B cell (primary cell): ENCODE results near the gene PREX1. TPM values are rescaled to one million over a fixed set of nuclear protein-coding genes. Genes with fewer than 3 reads are reported as not detected.

ENCODE experiments used
- ATAC-seq: fragments of 200-7000 bp; cut with Tn5 transposase; one replicate; pipeline ENCODE4 v1.10.0; 2021; ENCODE audit warnings: low read depth, mild to moderate bottlenecking, moderate number of reproducible peaks, moderate library complexity
- CTCF ChIA-PET: fragments of 350-600 bp; sonication (Branson Sonifier 250); formaldehyde crosslinking; loops from one replicate; lab custom pipeline; 2021; ENCODE audit warnings: antibody characterized with exemption, inconsistent platforms; lab: Charles Lee
- POLR2A ChIA-PET: fragments of 350-600 bp; sonication (Branson Sonifier 250); formaldehyde crosslinking; loops from one replicate; lab custom pipeline; 2021; ENCODE audit warnings: antibody characterized with exemption; lab: Charles Lee
- DNase-seq: peaks from one replicate; pipeline ENCODE4 v3.0.0; 2013
- H2AFZ ChIP-seq: 2 replicates; pipeline ENCODE4 v1.6.1; 2012; ENCODE audit warnings: mild to moderate bottlenecking, low read depth, low read length; ENCODE audit not compliant: insufficient read depth, poor library complexity, severe bottlenecking
- H3K27ac ChIP-seq, 2 donors: 1 replicate in 1 of 2; 2 replicates in 1 of 2; pipeline ENCODE4 v1.5.1; 2012 to 2013; ENCODE audit warnings: low read length in 2 of 2, mild to moderate bottlenecking in 2 of 2, moderate library complexity in 1 of 2
- H3K27me3 ChIP-seq, 4 experiments: fragments of 200-600 bp in 1 of 4; sonication (generic) in 1 of 4; replicated peaks in 1 of 4; 1 replicate in 2 of 4; 2 replicates in 2 of 4; pipeline versions ENCODE4 v1.6.1 to v1.7.0; 2013 to 2016; ENCODE audit warnings: low read length in 3 of 4, mild to moderate bottlenecking in 2 of 4, mixed read lengths in 1 of 4, moderate library complexity in 1 of 4; ENCODE audit not compliant: insufficient read depth in 4 of 4, control insufficient read depth in 3 of 4; ENCODE audit errors: control extremely low read depth in 1 of 4
- H3K36me3 ChIP-seq, 2 experiments: replicated peaks in 1 of 2; 1 replicate in 1 of 2; 2 replicates in 1 of 2; pipeline versions ENCODE4 v1.6.1 to v1.7.1; 2013; ENCODE audit warnings: low read length in 1 of 2; ENCODE audit not compliant: insufficient read depth in 2 of 2, control insufficient read depth in 1 of 2; ENCODE audit errors: control extremely low read depth in 1 of 2, extremely low read depth in 1 of 2
- H3K4me1 ChIP-seq, 2 donors: fragments of 200-600 bp in 1 of 2; sonication (generic) in 1 of 2; 1 replicate in 1 of 2; 2 replicates in 1 of 2; pipeline versions ENCODE4 v1.5.1 to v1.6.1; 2013 to 2017; ENCODE audit warnings: low read length in 2 of 2; ENCODE audit not compliant: control insufficient read depth in 2 of 2, insufficient read depth in 2 of 2
- H3K4me2 ChIP-seq: replicated peaks from 2 replicates; pipeline ENCODE3; 2012; ENCODE audit warnings: mild to moderate bottlenecking, low read depth, low read length; ENCODE audit not compliant: poor library complexity, severe bottlenecking
- H3K4me3 ChIP-seq, 5 experiments: fragments of 200-600 bp in 1 of 5; sonication (generic) in 1 of 5; 1 replicate in 3 of 5; 2 replicates in 2 of 5; pipeline versions ENCODE4 v1.5.1 to v1.7.0; 2011 to 2016; ENCODE audit warnings: low read length in 4 of 5, mild to moderate bottlenecking in 4 of 5, low read depth in 2 of 5, control low read depth in 1 of 5, moderate library complexity in 1 of 5; ENCODE audit not compliant: insufficient read depth in 1 of 5; ENCODE audit errors: control extremely low read depth in 1 of 5, extremely low read depth in 1 of 5
- H3K79me2 ChIP-seq: fragments of 200-600 bp; sonication (generic); one replicate; pipeline ENCODE4 v1.6.0; 2016; ENCODE audit warnings: low read length; ENCODE audit not compliant: control insufficient read depth, insufficient read depth
- H3K9ac ChIP-seq: fragments of 200-600 bp; sonication (generic); 2 replicates; pipeline ENCODE4 v1.6.1; 2017; ENCODE audit warnings: mild to moderate bottlenecking, low read length, moderate library complexity
- H3K9me3 ChIP-seq, 3 donors: one replicate each; pipeline versions ENCODE4 v1.6.1 to v1.7.1; 2013; ENCODE audit warnings: low read length in 2 of 3; ENCODE audit not compliant: control insufficient read depth in 2 of 3, insufficient read depth in 1 of 3; ENCODE audit errors: control extremely low read depth in 1 of 3
- H4K20me1 ChIP-seq: 2 replicates; pipeline ENCODE4 v1.6.0; 2012; ENCODE audit warnings: mild to moderate bottlenecking, low read length; ENCODE audit not compliant: insufficient read depth, control insufficient read depth, poor library complexity, severe bottlenecking
- H3K27ac Mint-ChIP-seq: one replicate; pipeline ENCODE4 v1.8.0; 2021; ENCODE audit warnings: mixed read lengths
- H3K27me3 Mint-ChIP-seq: one replicate; pipeline ENCODE4 v1.8.0; 2021; ENCODE audit warnings: mixed read lengths
- H3K4me1 Mint-ChIP-seq: one replicate; pipeline ENCODE4 v1.8.0; 2021; ENCODE audit warnings: mixed read lengths
- H3K4me3 Mint-ChIP-seq: one replicate; pipeline ENCODE4 v1.8.0; 2021; ENCODE audit warnings: mixed read lengths
- H3K9me3 Mint-ChIP-seq: one replicate; pipeline ENCODE4 v1.8.0; 2022; ENCODE audit warnings: mixed read lengths; ENCODE audit not compliant: insufficient read depth
- EZH2 ChIP-seq: IDR thresholded peaks from 2 replicates; pipeline ENCODE4 v1.6.1; 2012; ENCODE audit warnings: borderline replicate concordance, low read depth, mild to moderate bottlenecking, moderate library complexity, low read length; ENCODE audit not compliant: insufficient read depth, poor library complexity, severe bottlenecking
- WGBS: methylation state at CpG from one replicate; pipeline ENCODE4 v1.1.5; 2013; ENCODE audit warnings: missing lambda C conversion rate; ENCODE audit not compliant: insufficient coverage; 5-methylcytosine and 5-hydroxymethylcytosine counted together
- intact Hi-C: fragments of 100-400 bp; cut with micrococcal nuclease; formaldehyde crosslinking; loops from one replicate; pipeline ENCODE4 v1.10.0; 2022
- polyA plus RNA-seq: library from polyadenylated mRNA; depleted of rRNA; stranded (reverse); fragments of >200 nt; gene quantifications from 2 replicates; pipeline ENCODE4 v1.2.3, GENCODE V29; 2012
- total RNA-seq, 2 donors: library from RNA; stranded (reverse); fragments of 120-200 nt in 1 of 2; gene quantifications; 1 replicate in 1 of 2; 2 replicates in 1 of 2; pipeline versions ENCODE4 v1.2.3 to v1.2.4, GENCODE V29; 2013 to 2022
- TF ChIP-seq, protein P1 (sequence below): fragments of 200-600 bp; IDR thresholded peaks from one replicate; pipeline ENCODE4 v1.8.0; 2022; ENCODE audit warnings: antibody characterized with exemption, mild to moderate bottlenecking

Gene PREX1
- total and polyA plus RNA-seq, 2 donors (not counting 1 experiment from before 2014, with no cell fraction given), result 79.1 to 99.4 TPM

DNA sequence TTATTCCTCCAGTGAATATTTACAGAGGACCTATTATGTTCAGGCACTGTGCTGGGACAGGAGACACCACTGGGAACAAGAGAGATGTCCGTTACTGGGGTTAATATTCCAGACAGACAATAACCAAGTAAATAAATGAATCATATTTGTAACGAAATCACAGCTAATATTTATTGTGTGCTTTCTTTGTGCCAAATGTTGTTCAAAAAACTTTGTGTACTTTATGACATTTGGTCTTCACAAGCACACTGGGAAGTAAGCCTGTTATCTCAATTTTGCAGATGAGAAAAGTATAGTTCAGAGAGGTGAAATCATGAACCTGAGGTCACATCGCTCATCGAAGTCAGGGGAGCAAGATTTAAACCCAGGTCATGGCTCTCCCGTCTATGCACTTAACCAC lies 36.5 kb upstream of the PREX1 start:
- no peaks in the 10 kb centered on the region for H3K27me3 Mint-ChIP-seq
- Histone ChIP-seq H3K4me1 (peaks cover 45 to 50% of the 10 kb centered on the region in 2 donors), H3K27ac (no peak overlapping the region), H3K9me3 (no peaks in the 10 kb centered on the region), H3K27me3 (no peaks in the 10 kb centered on the region), H3K36me3 (no peaks in the 10 kb centered on the region), H2AFZ (no peak overlapping the region), H3K9ac (no peak overlapping the region), H3K4me3 (no peak overlapping the region), H3K4me2 (no peak overlapping the region), H3K79me2 (no peaks in the 10 kb centered on the region), H4K20me1 (no peaks in the 10 kb centered on the region)
- no peak overlapping the region for H3K27ac Mint-ChIP-seq
- DNase-seq (no peak), ATAC-seq (no peak)
- no peak overlapping the region for H3K4me3 Mint-ChIP-seq
- POLR2A ChIA-PET, result interaction anchor here (1.3 kb wide), 1 partner anchor 38 kb away, joined by 3 read pairs; no protein-coding TSS in a partner anchor
- TF ChIP-seq EZH2, result no peak
- TF ChIP-seq, protein P1, sequence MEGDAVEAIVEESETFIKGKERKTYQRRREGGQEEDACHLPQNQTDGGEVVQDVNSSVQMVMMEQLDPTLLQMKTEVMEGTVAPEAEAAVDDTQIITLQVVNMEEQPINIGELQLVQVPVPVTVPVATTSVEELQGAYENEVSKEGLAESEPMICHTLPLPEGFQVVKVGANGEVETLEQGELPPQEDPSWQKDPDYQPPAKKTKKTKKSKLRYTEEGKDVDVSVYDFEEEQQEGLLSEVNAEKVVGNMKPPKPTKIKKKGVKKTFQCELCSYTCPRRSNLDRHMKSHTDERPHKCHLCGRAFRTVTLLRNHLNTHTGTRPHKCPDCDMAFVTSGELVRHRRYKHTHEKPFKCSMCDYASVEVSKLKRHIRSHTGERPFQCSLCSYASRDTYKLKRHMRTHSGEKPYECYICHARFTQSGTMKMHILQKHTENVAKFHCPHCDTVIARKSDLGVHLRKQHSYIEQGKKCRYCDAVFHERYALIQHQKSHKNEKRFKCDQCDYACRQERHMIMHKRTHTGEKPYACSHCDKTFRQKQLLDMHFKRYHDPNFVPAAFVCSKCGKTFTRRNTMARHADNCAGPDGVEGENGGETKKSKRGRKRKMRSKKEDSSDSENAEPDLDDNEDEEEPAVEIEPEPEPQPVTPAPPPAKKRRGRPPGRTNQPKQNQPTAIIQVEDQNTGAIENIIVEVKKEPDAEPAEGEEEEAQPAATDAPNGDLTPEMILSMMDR, result no peak
- H3K4me1 Mint-ChIP-seq, result peaks cover 45% of the 10 kb centered on the region
- CTCF ChIA-PET, result interaction anchor here (1.3 kb wide), 1 partner anchor 41 kb away, joined by 4 read pairs; no protein-coding TSS in a partner anchor
- H3K9me3 Mint-ChIP-seq, result no peaks in the 10 kb centered on the region
- 80% methylated on average over 2 of the region's 5 CpGs for whole genome bisulfite sequencing
- intact Hi-C loops, result loop anchor here (5.0 kb wide), 1 partner anchor 37 kb away; the partner anchor contains the start of gene PREX1

DNA sequence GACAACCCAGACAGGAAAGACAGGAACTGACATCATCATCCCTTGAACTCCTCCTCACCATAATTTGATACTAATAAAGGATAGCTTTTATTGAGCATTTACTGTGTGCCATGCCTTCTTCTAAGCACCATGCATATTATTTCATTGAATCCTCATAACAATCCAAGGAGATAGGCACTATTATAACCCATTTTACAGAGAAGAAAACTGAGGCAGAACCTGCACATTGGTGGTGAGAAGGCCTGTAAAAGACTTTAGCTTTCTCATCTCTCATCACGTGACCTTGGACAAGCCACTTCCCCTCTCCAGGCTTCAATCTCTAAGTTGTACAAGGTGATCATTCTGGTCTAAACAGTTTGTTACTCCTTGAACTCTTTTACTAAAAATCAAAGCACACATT lies 34.5 kb upstream of the PREX1 start:
- no peaks in the 10 kb centered on the region for H3K36me3 ChIP-seq
- no peak overlapping the region for H3K4me2 ChIP-seq
- no peaks in the 10 kb centered on the region for H3K9me3 ChIP-seq
- POLR2A ChIA-PET, result interaction anchor here (0.6 kb wide), 1 partner anchor 14 kb away, joined by 3 read pairs; no protein-coding TSS in a partner anchor
- peaks cover 48 to 52% of the 10 kb centered on the region in 2 donors for H3K4me1 ChIP-seq
- H4K20me1 ChIP-seq, result no peaks in the 10 kb centered on the region
- H3K79me2 ChIP-seq, result no peaks in the 10 kb centered on the region
- H3K9ac ChIP-seq, result no peak overlapping the region
- ATAC-seq (no peak), DNase-seq (no peak)
- H3K27ac ChIP-seq, result no peak overlapping the region
- Mint-ChIP-seq H3K27me3 (no peaks in the 10 kb centered on the region), H3K4me3 (no peak overlapping the region), H3K4me1 (peaks cover 51% of the 10 kb centered on the region), H3K27ac (no peak overlapping the region), H3K9me3 (no peaks in the 10 kb centered on the region)
- intact Hi-C loops, result loop anchor here (5.0 kb wide), 1 partner anchor 35 kb away; the partner anchor contains the start of gene PREX1
- no peaks in the 10 kb centered on the region for H3K27me3 ChIP-seq
- WGBS, result no CpG with 5 or more reads among the region's 1 CpG
- TF ChIP-seq, protein P1, result no peak
- TF ChIP-seq EZH2, result no peak
- H2AFZ ChIP-seq, result no peak overlapping the region
- H3K4me3 ChIP-seq, result no peak overlapping the region
- CTCF ChIA-PET, result interaction anchor here (1.2 to 1.4 kb wide), 2 partner anchors 11 to 205 kb away, joined by 3 read pairs; no protein-coding TSS in a partner anchor
